PC-9 (cell line): ENCODE results near the gene ABCA8. TPM values are rescaled to one million over a fixed set of nuclear protein-coding genes. Genes with fewer than 3 reads are reported as not detected.

Experiments used
- BruUV-seq: library from RNA; stranded (reverse); fragments of 400-500 nt; replicated peaks from 2 replicates; lab custom pipeline; 2021; lab: Mats Ljungman, UMichigan
- CTCF ChIA-PET: fragments of 300-600 bp; sonication (Branson Sonifier 250); formaldehyde crosslinking; loops from one replicate; lab custom pipeline; 2022; ENCODE audit warnings: antibody characterized with exemption; lab: Charles Lee
- POLR2A ChIA-PET: fragments of 300-600 bp; sonication (Branson Sonifier 250); formaldehyde crosslinking; loops from one replicate; lab custom pipeline; 2022; ENCODE audit warnings: antibody characterized with exemption; ENCODE audit not compliant: unreplicated experiment; lab: Charles Lee
- DNase-seq, 2 experiments: peaks; one replicate each; pipeline versions ENCODE4 v3.0.0 to v3.0.0-alpha.2; 2015 to 2022; ENCODE audit warnings: mixed read lengths in 1 of 2
- H2AFZ ChIP-seq: fragments of 200-600 bp; sonication (generic); 2 replicates; pipeline ENCODE4 v1.8.1; 2017; ENCODE audit warnings: antibody characterized with exemption
- H3F3A ChIP-seq: fragments of 200-600 bp; sonication (generic); 2 replicates; pipeline ENCODE4 v1.8.1; 2017; ENCODE audit warnings: antibody characterized with exemption, mild to moderate bottlenecking, low read depth; ENCODE audit not compliant: insufficient read depth
- H3K27ac ChIP-seq: fragments of 200-600 bp; sonication (generic); 2 replicates; pipeline ENCODE4 v1.6.1; 2016; ENCODE audit warnings: mixed run types
- H3K27me3 ChIP-seq: fragments of 200-600 bp; sonication (generic); 2 replicates; pipeline ENCODE4 v1.6.1; 2016; ENCODE audit warnings: low read depth, mixed run types; ENCODE audit not compliant: insufficient read depth
- H3K36me3 ChIP-seq: fragments of 200-600 bp; sonication (generic); 2 replicates; pipeline ENCODE4 v1.6.1; 2016; ENCODE audit warnings: low read depth, mixed run types
- H3K4me1 ChIP-seq: fragments of 200-600 bp; sonication (generic); replicated peaks from 2 replicates; pipeline ENCODE4 v1.6.1; 2016; ENCODE audit warnings: mixed run types; ENCODE audit not compliant: insufficient read depth
- H3K4me2 ChIP-seq: fragments of 200-600 bp; sonication (generic); 2 replicates; pipeline ENCODE4 v1.6.1; 2017; ENCODE audit warnings: mixed run types
- H3K4me3 ChIP-seq: fragments of 200-600 bp; sonication (generic); 2 replicates; pipeline ENCODE4 v1.6.1; 2016; ENCODE audit warnings: mixed run types
- H3K79me2 ChIP-seq: fragments of 200-600 bp; sonication (generic); 2 replicates; pipeline ENCODE4 v1.6.1; 2017; ENCODE audit warnings: low read depth, mixed run types
- H3K9me2 ChIP-seq: fragments of 200-600 bp; sonication (generic); 2 replicates; pipeline ENCODE4 v1.8.1; 2017; ENCODE audit warnings: mild to moderate bottlenecking; ENCODE audit not compliant: insufficient read depth
- H3K9me3 ChIP-seq: fragments of 200-600 bp; sonication (generic); 2 replicates; pipeline ENCODE4 v1.8.1; 2016; ENCODE audit warnings: low read depth; ENCODE audit not compliant: insufficient read depth
- H4K20me1 ChIP-seq: fragments of 200-600 bp; sonication (generic); 2 replicates; pipeline ENCODE4 v1.8.1; 2017; ENCODE audit not compliant: insufficient read depth
- EZH2 ChIP-seq: fragments of 200-600 bp; sonication (generic); IDR thresholded peaks from 2 replicates; pipeline ENCODE4 v1.8.0; 2017; ENCODE audit warnings: antibody characterized with exemption, low read depth
- intact Hi-C: fragments of 100-400 bp; cut with micrococcal nuclease; formaldehyde crosslinking; loops from one replicate; pipeline ENCODE4 v1.10.0; 2022; ENCODE audit not compliant: unreplicated experiment
- total RNA-seq: library from RNA; stranded (reverse); gene quantifications from 2 replicates; pipeline ENCODE4 v1.2.3, GENCODE V29; 2021
- TF ChIP-seq, protein P1 (sequence below): fragments of 200-600 bp; sonication (generic); conservative IDR thresholded peaks from 2 replicates; pipeline ENCODE4 v1.6.1; 2017; ENCODE audit warnings: mixed run types, antibody characterized with exemption, mild to moderate bottlenecking, moderate library complexity

ABCA8 gene
- total RNA-seq, 1 experiment from 2014 or later: not detected

DNA sequence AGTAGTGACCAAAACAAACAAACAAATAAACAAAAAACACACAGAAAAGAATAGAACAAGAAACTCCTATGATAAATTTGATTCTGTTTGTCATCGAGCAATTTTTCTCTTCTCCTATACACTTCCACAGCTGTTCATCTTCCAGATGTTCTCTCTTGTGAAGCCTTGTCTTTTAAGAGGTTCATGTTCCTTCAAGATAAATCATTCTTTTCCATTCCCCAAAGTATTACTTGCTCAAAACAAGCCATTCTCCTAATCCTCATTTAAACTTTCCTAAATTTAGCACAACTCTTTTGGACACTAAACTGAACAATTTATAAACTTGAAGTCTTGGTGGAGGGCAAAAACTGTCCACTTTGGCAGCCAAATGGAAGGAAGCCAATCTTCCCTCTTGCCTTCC lies 103.3 kb downstream of the ABCA8 start:
- no peak for DNase-seq
- no peaks in the 10 kb centered on the region for H3K4me1 ChIP-seq
- no peaks in the 10 kb centered on the region for H3K36me3 ChIP-seq
- H3K9me3 ChIP-seq: peaks cover 4% of the 10 kb centered on the region
- no peak overlapping the region for H3K4me3 ChIP-seq
- no peaks in the 10 kb centered on the region for H3K79me2 ChIP-seq
- CTCF ChIA-PET: no interaction called here
- no peaks in the 10 kb centered on the region for H3K27me3 ChIP-seq
- H3K27ac ChIP-seq: no peak overlapping the region
- BruUV-seq: no TSS peak
- H3F3A ChIP-seq: no peaks in the 10 kb centered on the region
- H3K4me2 ChIP-seq: no peak overlapping the region
- POLR2A ChIA-PET: no interaction called here
- TF ChIP-seq, protein P1, sequence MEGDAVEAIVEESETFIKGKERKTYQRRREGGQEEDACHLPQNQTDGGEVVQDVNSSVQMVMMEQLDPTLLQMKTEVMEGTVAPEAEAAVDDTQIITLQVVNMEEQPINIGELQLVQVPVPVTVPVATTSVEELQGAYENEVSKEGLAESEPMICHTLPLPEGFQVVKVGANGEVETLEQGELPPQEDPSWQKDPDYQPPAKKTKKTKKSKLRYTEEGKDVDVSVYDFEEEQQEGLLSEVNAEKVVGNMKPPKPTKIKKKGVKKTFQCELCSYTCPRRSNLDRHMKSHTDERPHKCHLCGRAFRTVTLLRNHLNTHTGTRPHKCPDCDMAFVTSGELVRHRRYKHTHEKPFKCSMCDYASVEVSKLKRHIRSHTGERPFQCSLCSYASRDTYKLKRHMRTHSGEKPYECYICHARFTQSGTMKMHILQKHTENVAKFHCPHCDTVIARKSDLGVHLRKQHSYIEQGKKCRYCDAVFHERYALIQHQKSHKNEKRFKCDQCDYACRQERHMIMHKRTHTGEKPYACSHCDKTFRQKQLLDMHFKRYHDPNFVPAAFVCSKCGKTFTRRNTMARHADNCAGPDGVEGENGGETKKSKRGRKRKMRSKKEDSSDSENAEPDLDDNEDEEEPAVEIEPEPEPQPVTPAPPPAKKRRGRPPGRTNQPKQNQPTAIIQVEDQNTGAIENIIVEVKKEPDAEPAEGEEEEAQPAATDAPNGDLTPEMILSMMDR: no peak
- TF ChIP-seq EZH2: no peak
- intact Hi-C loops: no loop called here
- H3K9me2 ChIP-seq: no peaks in the 10 kb centered on the region
- H2AFZ ChIP-seq: no peak overlapping the region
- H4K20me1 ChIP-seq: no peaks in the 10 kb centered on the region

DNA sequence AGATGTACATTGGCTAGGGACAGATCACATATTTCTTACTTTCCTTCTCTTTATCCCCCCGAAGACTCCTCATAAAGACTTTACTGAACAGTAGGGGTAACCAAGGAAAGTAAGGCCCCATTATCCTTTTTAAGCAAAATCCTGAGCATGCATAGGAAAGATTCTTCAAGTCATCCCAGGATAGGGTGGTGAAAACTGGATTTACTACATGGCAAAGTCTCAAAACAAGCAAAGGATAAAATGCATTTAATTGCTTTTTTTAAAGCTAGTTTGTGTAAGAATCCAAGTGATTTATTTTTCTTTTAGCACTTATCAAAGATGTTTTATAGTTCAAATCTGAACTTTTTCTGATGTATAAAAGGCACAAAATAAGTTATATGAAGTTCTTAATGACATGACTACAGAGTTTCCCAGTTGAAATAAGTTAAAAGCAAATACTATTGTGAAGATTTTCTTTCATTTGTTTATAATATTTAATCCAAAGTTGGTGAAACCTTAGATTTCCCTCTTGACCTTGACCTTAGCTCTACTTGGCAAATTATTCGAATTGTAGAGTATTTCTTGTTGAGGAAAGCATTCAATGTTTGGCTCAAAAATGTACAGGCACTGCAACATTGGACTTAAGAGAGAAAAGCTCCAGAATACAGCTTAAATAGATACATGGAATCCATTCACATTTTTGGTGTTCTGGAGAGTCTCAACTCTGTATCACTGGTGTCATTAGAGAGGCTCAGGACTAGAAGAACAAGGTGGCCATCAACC lies 104.3 kb downstream of the ABCA8 start:
- intact Hi-C loops: no loop called here
- ChIA-PET POLR2A (no interaction called here), CTCF (no interaction called here)
- peak overlapping the region; percentile 17; the same call in 1 of the 2 replicates for H2AFZ ChIP-seq
- DNase-seq: no peak
- no peaks in the 10 kb centered on the region for H3K36me3 ChIP-seq
- H3K9me3 ChIP-seq: peaks cover 4% of the 10 kb centered on the region; the same call in 1 of the 2 replicates
- no peak overlapping the region for H3K4me2 ChIP-seq
- TF ChIP-seq EZH2: no peak
- TF ChIP-seq, protein P1: no peak
- no peak overlapping the region for H3K27ac ChIP-seq
- no peak overlapping the region for H3K4me3 ChIP-seq
- no peaks in the 10 kb centered on the region for H3K27me3 ChIP-seq
- H4K20me1 ChIP-seq: no peaks in the 10 kb centered on the region
- no peaks in the 10 kb centered on the region for H3K79me2 ChIP-seq
- H3K9me2 ChIP-seq: no peaks in the 10 kb centered on the region
- BruUV-seq: no TSS peak
- H3F3A ChIP-seq: no peaks in the 10 kb centered on the region
- H3K4me1 ChIP-seq: no peaks in the 10 kb centered on the region

DNA sequence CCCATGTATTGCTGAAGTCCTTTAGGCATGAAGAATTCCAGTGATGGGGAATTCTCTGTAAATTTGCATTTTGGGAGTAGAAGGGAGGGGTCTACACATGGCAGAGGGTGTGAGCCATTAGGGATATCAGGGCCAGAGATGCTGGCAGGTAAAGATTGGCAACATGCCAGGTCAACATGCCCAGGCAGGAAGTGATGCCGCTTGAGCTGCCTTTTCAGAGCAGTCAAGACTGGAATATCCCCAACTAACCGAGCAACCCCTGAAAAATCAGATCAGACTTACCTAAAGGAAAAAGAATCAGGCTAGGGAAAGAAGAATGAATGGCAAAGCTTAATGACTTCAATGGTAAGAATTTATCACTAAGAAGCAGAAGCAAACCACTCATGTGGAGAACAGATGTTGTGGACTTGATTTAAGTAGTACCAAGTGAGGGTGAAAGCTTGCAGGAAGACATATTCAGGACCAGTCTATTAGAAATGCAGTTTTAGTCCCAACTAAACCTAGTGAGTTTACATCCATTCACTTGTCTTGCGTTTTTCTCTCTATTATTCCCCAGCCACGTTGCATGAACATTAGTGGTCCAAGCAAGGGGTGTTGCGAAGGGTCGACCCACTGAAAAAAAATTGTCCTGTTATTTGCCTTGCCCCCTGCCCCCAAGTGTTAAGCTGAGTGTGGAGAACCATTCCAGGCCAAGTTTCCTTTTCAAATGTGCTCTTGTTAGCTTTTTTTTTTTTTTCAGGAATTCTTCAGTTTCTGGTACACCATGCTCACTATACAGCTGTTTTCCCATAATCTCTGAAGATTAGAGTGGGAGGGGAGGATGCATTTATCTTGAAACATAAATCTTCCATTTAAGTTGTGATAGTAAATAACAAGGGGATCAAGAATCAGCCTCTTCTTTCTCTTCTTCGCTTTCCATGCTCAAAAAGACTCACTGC lies 105.2 kb downstream of the ABCA8 start:
- Histone ChIP-seq H3K4me2 (no peak overlapping the region), H3K36me3 (no peaks in the 10 kb centered on the region)
- CTCF ChIA-PET: no interaction called here

More for the DNA sequence above, 105.2 kb downstream of the ABCA8 start:
- Histone ChIP-seq H3K79me2 (no peaks in the 10 kb centered on the region), H4K20me1 (no peaks in the 10 kb centered on the region), H2AFZ (no peak overlapping the region), H3K27ac (no peak overlapping the region), H3K9me2 (no peaks in the 10 kb centered on the region), H3K4me1 (no peaks in the 10 kb centered on the region), H3K4me3 (no peak overlapping the region), H3F3A (no peaks in the 10 kb centered on the region), H3K27me3 (no peaks in the 10 kb centered on the region), H3K9me3 (peaks cover 4% of the 10 kb centered on the region; the same call in 1 of the 2 replicates)
- POLR2A ChIA-PET: no interaction called here
- no peak for TF ChIP-seq EZH2
- TF ChIP-seq, protein P1: no peak
- intact Hi-C loops: no loop called here
- BruUV-seq: no TSS peak
- DNase-seq: no peak
